Amniotic epithelial cell (primary cell): ENCODE results near the gene TMEM116.
"Not testable (repeated sequence)": the region's sequence is repeated elsewhere in the genome, so short reads cannot be mapped to it uniquely, and the experiment has no call there.

Experiments
- DNase-seq: peaks from one replicate; pipeline ENCODE4 v3.0.0-alpha.2; 2010; ENCODE audit warnings: low read depth

The TMEM116 gene

DNA sequence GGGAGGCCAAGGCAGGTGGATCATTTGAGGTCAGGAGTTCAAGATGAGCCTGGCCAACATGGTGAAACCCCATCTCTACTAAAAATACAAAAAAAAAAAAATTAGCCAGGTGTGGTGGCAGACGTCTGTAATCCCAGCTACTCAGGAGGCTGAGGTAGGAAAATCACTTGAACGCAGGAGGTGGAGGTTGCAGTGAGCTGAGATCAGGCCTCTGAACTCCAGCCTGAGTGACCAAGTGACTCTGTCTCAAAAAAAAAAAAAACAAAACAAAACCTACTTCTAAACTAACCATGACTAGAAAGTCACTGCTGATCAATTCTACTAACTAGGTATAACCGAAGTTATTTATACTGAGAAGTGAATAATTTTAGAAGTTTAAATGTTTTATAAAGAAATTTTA is 3.4 kb downstream of the TMEM116 start:
- DNase-seq = not testable (repeated sequence)

GRCh38 chr12:112008918-112009317 is 4.0 kb downstream of the TMEM116 start:
- DNase-seq = no peak

DNA sequence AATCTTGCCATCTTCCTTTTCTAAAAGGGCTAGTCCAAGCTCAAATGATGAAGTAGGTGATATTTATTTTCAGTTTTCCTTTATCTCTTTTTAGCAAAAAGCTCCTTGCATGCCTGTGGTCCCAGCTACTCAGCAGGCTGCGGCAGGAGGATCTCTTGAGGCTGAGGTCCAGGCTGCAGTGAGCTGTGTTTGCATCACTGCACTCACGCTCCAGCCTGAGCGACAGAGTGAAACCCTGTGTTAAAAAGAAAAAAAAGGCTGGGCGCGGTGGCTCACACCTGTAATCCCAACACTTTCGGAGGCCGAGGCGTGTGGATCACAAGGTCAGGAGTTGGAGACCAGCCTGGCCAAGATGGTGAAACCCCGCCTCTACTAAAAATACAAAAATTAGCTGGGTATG is 5.0 kb downstream of the TMEM116 start:
- DNase-seq = peak; percentile 50

DNA sequence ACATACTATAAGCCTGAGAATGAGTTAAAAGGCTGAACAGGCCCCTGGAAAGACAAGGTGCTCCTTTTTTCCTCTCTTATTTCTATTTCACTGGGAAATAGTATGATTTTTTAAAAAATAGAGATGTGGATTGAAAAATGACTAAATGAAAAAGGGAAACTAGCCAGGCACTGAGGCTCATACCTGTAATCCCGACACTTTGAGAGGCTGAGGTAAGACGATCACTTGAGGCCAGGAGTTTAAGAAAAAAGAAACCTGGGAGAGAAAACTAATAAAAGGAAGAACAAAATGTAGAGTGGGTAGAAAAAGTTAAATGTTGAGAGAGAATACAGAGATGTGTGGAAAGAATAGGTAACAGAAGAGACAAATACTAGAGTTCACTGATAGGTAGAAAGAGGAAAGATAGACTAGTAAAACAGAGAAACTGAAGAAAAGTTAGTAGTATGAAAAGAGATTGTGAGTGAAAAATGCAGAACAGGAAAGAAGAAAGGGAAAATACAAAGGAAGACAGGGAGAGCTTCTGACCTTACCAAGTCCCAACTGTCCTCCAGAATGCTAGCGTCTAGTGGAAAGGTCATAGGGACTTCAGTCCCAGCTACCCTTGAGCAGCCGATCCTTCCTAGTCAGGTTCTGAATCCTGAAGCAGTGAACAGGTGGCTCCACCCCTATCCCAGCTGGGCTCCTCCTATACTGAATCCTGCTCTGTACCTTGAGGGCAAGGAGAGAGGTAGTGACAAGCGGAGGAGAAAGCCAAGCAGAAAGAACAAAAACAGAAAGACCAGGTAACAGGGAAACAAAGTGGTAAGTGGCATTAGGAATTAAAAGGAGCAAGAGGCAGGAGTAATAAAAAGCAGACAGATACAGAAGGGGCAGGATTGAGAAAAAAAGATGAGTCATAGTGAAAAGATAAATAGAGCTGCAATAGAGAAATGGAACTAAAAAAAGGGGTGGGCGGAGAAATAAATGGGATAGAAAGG is 7.3 kb downstream of the TMEM116 start:
- peak; percentile 34 for DNase-seq

DNA sequence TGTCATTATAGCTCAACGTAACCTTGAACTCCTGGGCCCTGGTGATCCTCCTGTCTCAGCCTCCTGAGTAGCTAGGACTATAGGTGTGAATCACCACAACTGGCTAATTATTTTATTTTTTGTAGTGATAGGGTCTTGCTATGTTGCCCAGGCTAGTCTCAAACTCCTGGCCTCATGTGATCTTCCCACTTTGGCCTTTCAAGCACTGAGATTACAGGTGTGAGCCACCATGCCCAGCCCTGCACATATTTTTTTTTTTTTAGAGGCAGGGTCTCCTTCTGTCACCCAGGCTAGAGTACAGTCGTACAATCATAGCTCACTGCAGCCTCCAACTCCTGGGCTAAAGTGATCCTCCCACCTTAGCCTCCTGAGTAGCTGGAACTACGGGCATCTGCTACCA is 8.9 kb downstream of the TMEM116 start:
- no peak for DNase-seq

DNA sequence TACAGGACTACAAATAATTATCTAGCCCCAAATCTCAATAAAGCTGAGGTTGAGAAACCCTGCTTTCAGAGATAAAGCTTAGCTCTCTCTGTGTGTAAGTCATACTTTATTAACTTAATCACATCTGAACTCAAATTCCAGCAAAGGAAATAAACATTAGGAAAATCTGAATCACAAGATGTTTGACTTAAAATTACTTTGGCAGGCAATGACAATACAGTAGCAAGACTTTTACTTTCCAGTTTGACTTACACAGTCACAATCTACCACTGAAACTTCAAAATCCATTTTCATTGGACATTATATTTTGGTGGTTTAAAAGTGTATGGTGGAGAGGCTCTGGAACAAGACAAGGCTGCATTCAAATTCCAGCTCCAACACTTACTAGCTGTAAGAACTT is 11.4 kb downstream of the TMEM116 start:
- peak; percentile 73 for DNase-seq

DNA sequence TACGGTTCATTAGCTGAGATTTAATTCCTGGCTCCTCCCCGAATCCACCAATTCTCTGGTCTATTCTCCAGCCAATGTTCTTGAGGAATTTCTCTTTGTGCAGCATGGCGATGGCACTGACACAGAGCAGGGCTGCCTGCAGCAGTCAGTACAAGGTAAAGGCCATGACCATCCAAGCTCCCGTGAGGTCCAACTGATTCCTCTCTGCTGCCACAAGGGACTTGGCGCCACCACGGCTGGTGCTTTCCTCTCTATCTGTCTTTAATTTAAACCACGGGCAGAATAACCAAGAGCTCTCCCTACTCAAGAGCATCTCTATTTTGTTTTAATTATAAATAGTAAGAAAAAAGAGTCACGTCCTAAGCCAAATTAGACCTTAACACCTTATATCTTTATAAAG is 12.1 kb downstream of the TMEM116 start:
- DNase-seq = no peak

DNA sequence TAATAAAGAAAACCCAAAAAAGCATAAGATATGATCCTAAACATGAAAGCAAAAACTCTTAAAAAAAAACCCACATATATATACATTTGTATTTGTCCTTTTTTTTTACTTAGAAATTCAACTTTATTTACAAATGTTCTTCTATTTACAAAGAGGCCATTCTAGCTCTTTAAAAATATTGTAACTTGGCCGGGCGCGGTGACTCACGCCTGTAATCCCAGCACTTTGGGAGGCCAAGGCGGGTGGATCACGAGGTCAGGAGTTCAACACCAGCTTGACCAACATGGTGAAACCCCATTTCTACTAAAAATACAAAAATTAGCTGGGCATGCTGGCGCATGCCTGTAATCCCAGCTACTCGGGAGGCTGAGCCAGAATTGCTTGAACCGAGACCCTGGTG is 13.8 kb downstream of the TMEM116 start:
- not testable (repeated sequence) for DNase-seq

DNA sequence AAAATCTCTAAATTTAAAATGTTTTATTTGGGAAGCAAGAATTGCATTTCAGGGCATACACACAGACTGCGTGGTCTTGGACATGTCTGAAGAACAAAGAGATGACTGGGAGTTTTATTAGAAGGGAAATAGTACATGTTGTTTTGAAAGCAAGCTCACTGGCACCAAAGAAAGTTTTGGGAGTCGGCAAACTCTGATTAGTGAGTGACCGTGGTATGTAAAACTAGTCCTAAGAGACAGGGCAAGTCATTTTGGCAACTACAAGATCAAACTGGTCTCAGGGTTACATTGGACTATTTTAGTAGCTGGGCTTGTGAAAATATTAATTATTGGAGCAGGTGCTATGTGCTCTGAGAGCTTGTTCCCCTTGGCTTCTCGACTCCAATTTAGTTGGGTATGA is 14.9 kb downstream of the TMEM116 start:
- no peak for DNase-seq

DNA sequence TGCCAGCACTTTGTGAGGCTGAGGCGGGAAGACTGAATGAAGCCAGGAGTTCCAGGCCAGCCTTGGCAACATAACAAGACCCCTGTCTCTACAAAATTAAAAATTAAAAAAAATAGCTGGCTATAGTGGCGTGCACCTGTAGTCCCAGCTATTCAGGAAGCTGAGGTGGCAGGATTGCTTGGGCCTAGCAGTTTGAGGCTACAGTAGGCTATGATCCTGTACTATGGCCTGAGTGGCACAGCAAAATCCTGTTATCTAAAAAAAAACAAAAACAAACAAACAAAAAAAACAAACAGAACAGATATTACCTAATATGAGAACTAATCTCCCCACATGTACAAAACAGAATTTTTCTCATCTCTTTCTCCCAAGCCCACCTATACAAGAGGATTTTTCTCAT is 15.7 kb downstream of the TMEM116 start:
- DNase-seq = no peak

DNA sequence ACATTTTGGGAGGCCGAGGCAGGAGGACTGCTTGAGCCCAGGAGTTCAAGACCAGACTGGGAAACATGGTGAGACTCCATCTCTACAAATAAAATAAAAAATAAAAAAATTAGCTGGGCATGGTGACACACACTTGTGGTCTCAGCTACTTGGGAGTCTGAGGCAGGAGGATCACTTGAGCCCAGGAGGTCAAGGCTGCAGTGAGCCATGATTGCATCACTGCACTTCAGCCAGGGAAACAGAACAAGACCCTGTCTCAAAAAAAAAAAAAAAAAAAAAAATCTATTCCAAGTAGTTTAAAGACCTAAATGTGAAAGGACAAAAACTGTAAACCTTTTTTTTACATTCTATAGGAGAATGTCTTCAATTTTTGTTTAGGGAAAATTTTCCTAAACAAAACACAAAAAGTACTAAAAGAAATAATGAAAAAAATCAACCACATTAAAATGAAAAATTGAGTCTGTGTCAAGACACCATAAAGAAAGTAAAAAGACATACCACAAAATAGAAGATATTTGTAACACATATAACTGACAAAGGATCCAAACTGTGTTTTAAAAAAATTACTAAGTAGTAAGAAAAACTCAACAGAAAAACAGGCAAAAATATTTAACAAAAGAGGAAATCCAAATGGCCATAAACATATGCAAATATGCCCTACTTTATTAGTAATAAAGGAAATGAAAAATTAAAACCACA is 17.0 kb downstream of the TMEM116 start:
- DNase-seq = no peak

- DNase-seq = peak; percentile 19
Observed at GRCh38 chr12:111994211-111995111, 18.5 kb downstream of the TMEM116 start.

GRCh38 chr12:111993292-111994150 is 19.4 kb downstream of the TMEM116 start:
- no peak for DNase-seq

- DNase-seq = no peak
Observed at GRCh38 chr12:111992464-111992863, 20.5 kb downstream of the TMEM116 start.

DNA sequence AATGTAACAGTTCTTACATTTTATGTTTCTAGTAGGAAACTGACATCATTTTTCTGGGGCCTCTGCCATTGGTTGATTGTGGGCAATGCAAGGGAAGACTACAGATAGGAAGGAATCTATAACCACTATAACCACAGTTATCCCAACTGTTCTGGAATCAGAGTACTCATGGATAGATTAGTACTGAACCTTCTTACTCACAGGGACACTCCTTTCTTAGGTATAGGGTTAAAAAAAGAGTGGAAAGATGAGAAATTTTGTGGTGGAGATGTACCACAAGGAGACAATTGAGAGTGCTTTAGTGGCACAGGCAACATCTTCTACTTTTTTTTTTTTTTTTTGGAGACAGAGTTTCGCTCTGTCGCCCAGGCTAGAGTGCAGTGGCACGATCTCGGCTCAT is 21.0 kb downstream of the TMEM116 start:
- DNase-seq = peak; percentile 79

DNA sequence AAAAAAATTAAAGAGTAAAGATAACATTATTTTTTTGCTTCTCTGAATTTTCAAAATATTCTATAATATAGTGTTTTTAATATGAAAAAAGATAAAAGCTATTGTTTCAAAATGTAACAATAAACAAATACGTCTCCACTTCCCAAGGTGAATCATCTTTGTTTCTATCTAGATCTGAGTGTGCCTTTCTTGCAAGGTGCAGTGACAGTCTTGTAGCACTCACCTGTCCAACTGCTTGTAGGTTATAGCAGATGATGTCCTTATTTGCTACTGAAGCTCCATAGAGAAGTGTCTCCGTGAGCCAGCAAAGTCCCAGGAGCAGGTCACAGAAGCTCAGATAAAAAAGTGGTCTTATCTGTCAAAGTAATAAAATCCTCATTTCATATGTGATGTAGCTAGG is 21.4 kb downstream of the TMEM116 start:
- DNase-seq = no peak

GRCh38 chr12:111984820-111985219 is 28.1 kb downstream of the TMEM116 start:
- no peak for DNase-seq

DNA sequence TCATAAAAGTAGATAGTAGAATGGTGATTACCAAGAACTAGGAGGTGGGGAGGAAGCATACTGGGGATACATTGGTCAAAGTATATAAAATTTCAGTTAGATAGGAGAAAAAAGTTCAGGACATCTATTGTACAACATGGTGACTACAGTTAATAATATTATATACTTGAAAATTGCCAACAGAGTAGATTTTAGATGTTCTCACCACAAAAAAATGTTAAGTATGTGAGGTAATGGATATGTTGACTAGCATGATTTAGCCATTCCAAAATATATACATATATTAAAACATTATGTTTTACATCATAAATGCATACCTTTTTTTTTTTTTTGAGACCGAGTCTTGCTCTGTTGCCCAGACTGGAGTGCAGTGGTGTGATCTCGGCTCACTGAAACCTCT is 31.0 kb downstream of the TMEM116 start:
- DNase-seq = no peak

- DNase-seq = no peak
Observed at GRCh38 chr12:111980598-111980997, 32.4 kb downstream of the TMEM116 start.

GRCh38 chr12:111978545-111978944 is 34.4 kb downstream of the TMEM116 start:
- no peak for DNase-seq

- no peak for DNase-seq
Observed at GRCh38 chr12:111976860-111977259, 36.1 kb downstream of the TMEM116 start.
